Naive thymus-derived CD4-positive, alpha-beta T cell (primary cell): ENCODE results near the gene WDR64. TPM values are rescaled to one million over a fixed set of nuclear protein-coding genes. Genes with fewer than 3 reads are reported as not detected.
A peak's percentile ranks its signal among the peaks of the same experiment; 100 is the strongest.

ENCODE experiments used
- ATAC-seq: fragments of 150-1000 bp; cut with Tn5 transposase; 2 replicates; pipeline ENCODE4 v1.10.0; 2021; ENCODE audit warnings: mild to moderate bottlenecking, moderate library complexity
- CTCF ChIA-PET: fragments of 350-600 bp; sonication (Branson Sonifier 250); formaldehyde crosslinking; loops from one replicate; lab custom pipeline; 2021; ENCODE audit warnings: antibody characterized with exemption; lab: Charles Lee
- POLR2A ChIA-PET: fragments of 350-600 bp; sonication (Branson Sonifier 250); formaldehyde crosslinking; loops from one replicate; lab custom pipeline; 2021; ENCODE audit warnings: antibody characterized with exemption, inconsistent platforms; lab: Charles Lee
- DNase-seq, 9 donors: peaks; one replicate each; pipeline versions ENCODE4 v3.0.0 to v3.0.0-alpha.2; 2020 to 2022; ENCODE audit warnings: mixed read lengths in 1 of 9
- H3K27ac ChIP-seq: one replicate; pipeline ENCODE4 v1.7.0; 2013; ENCODE audit warnings: mild to moderate bottlenecking, low read depth, low read length, moderate library complexity
- H3K27me3 ChIP-seq, 2 donors: one replicate each; pipeline ENCODE4 v1.7.0; 2013; ENCODE audit warnings: low read length in 2 of 2, mild to moderate bottlenecking in 2 of 2, moderate library complexity in 2 of 2; ENCODE audit not compliant: control insufficient read depth in 2 of 2, insufficient read depth in 2 of 2
- H3K36me3 ChIP-seq, 3 experiments: 1 replicate in 2 of 3; 2 replicates in 1 of 3; pipeline ENCODE4 v1.7.0; 2013; ENCODE audit warnings: low read length in 3 of 3, mild to moderate bottlenecking in 3 of 3, moderate library complexity in 1 of 3; ENCODE audit not compliant: insufficient read depth in 3 of 3, control insufficient read depth in 2 of 3
- H3K4me1 ChIP-seq, 2 donors: one replicate each; pipeline ENCODE4 v1.7.0; 2013; ENCODE audit warnings: low read length in 2 of 2, mild to moderate bottlenecking in 2 of 2, moderate library complexity in 1 of 2; ENCODE audit not compliant: control insufficient read depth in 2 of 2, insufficient read depth in 2 of 2
- H3K4me3 ChIP-seq: 2 replicates; pipeline ENCODE4 v1.7.0; 2013; ENCODE audit warnings: mild to moderate bottlenecking, low read length
- H3K9me3 ChIP-seq, 3 experiments: 1 replicate in 2 of 3; 2 replicates in 1 of 3; pipeline ENCODE4 v1.7.0; 2013; ENCODE audit warnings: low read length in 3 of 3; ENCODE audit not compliant: control insufficient read depth in 2 of 3
- H3K27ac Mint-ChIP-seq, 9 donors: one replicate each; pipeline ENCODE4 v1.8.0; 2020 to 2022; ENCODE audit warnings: mixed read lengths in 9 of 9, mild to moderate bottlenecking in 8 of 9, moderate library complexity in 5 of 9, inconsistent platforms in 2 of 9
- H3K27me3 Mint-ChIP-seq, 5 donors: one replicate each; pipeline ENCODE4 v1.8.0; 2021 to 2022; ENCODE audit warnings: mixed read lengths in 5 of 5, mild to moderate bottlenecking in 1 of 5
- H3K36me3 Mint-ChIP-seq, 5 donors: one replicate each; pipeline ENCODE4 v1.8.0; 2020 to 2022; ENCODE audit warnings: mixed read lengths in 5 of 5, mild to moderate bottlenecking in 3 of 5, inconsistent platforms in 1 of 5
- H3K4me1 Mint-ChIP-seq, 7 donors: one replicate each; pipeline ENCODE4 v1.8.0; 2020 to 2022; ENCODE audit warnings: mixed read lengths in 7 of 7, mild to moderate bottlenecking in 3 of 7, inconsistent platforms in 1 of 7
- H3K4me3 Mint-ChIP-seq, 10 donors: one replicate each; pipeline ENCODE4 v1.8.0; 2020 to 2022; ENCODE audit warnings: mild to moderate bottlenecking in 10 of 10, mixed read lengths in 10 of 10, moderate library complexity in 6 of 10, inconsistent platforms in 2 of 10
- H3K9me3 Mint-ChIP-seq, 11 donors: one replicate each; pipeline ENCODE4 v1.8.0; 2020 to 2022; ENCODE audit warnings: mixed read lengths in 11 of 11, mild to moderate bottlenecking in 4 of 11, inconsistent platforms in 1 of 11, moderate library complexity in 1 of 11
- intact Hi-C, 2 donors: fragments of 100-400 bp; cut with micrococcal nuclease; formaldehyde crosslinking; loops; one replicate each; pipeline ENCODE4 v1.15.1; 2023
- polyA plus RNA-seq, 2 donors: library from polyadenylated mRNA; unstranded; fragments of 300-500 nt; fragmentation: Illumina TruSeq; gene quantifications; one replicate each; pipeline ENCODE4 v1.2.3, GENCODE V29; 2021
- total RNA-seq, 6 experiments: library from RNA in 5 of 6; stranded (reverse) in 5 of 6; gene quantifications; 1 replicate in 5 of 6; 2 replicates in 1 of 6; pipeline ENCODE4 v1.2.3 and lab custom pipeline; 2021 to 2026

The WDR64 gene
- total and polyA plus RNA-seq, 7 experiments from 2014 or later, result 0.22 to 0.66 (median 0.49) TPM

DNA sequence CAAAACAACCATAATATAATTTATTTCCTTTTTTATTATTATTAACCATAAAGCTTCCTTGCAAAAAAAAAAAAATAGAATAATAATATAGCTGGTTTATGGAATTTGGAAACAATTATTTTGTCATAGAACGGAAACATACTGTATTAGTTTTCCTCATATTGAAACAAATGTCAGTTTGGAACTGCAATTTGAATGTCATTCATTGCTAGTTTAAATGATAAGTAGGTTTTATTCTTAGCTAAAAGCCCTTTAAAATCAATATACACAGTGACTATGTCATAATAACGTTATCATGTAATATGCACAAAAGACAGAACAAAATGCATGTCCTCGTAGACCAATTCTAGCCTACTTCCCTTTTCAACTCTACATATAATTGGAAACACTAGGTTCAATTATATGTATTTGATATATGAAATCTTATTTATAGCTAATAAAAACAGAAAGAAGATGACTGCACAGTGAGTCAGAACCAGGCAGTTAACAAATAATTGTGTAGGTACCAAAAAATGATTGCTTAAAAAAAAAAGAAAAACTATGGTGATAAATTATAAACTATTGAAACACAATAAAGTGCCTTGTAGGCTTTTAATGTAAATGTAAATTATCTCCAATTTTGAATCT is 110.7 kb downstream of the WDR64 start:
- ChIA-PET POLR2A (no interaction called here), CTCF (interaction anchor here (1.5 kb wide), 1 partner anchor 151 kb away, joined by 3 read pairs; no protein-coding TSS in a partner anchor)
- DNase-seq (no peak), ATAC-seq (no peak)
- Mint-ChIP-seq H3K27me3 (peaks cover 0 to 21% (median 12%) of the 10 kb centered on the region in 5 donors), H3K27ac (no peak overlapping the region), H3K9me3 (no peaks in the 10 kb centered on the region), H3K4me1 (peaks cover 0 to 2% (median 0%) of the 10 kb centered on the region in 7 donors), H3K36me3 (no peaks in the 10 kb centered on the region), H3K4me3 (no peak overlapping the region)
- H3K27me3 ChIP-seq, result no peaks in the 10 kb centered on the region
- H3K4me1 ChIP-seq, result no peaks in the 10 kb centered on the region
- no peaks in the 10 kb centered on the region for H3K36me3 ChIP-seq
- H3K27ac ChIP-seq, result no peak overlapping the region
- H3K9me3 ChIP-seq, result no peaks in the 10 kb centered on the region
- H3K4me3 ChIP-seq, result no peak overlapping the region
- intact Hi-C loops, result no loop called here

DNA sequence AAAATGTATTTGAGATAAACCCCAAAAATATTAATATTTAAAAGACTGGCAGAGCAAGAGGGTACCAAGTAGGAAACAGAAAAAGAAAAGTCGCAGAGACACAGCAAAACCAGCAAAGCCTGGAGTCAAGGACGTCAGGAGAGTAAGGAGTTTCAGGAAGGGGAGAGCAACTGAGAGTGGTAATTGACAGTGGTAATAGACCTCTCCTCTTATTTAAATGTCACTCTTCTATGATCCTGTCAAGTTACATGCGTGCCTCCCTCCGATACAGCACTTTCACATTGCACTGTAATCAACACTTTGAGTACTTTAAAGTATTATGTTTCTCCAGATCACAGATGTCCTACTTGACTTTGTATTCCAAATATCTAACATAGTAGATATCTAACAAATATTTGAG is 113.3 kb downstream of the WDR64 start:
- Mint-ChIP-seq H3K27ac (no peak overlapping the region), H3K36me3 (no peaks in the 10 kb centered on the region), H3K9me3 (no peaks in the 10 kb centered on the region), H3K4me1 (peaks cover 0 to 10% (median 9%) of the 10 kb centered on the region in 7 donors), H3K4me3 (no peak overlapping the region), H3K27me3 (peaks cover 0 to 21% (median 12%) of the 10 kb centered on the region in 5 donors)
- POLR2A ChIA-PET, result no interaction called here
- Histone ChIP-seq H3K27me3 (no peaks in the 10 kb centered on the region), H3K4me1 (no peaks in the 10 kb centered on the region), H3K27ac (no peak overlapping the region), H3K4me3 (no peak overlapping the region), H3K9me3 (no peaks in the 10 kb centered on the region), H3K36me3 (no peaks in the 10 kb centered on the region)
- CTCF ChIA-PET, result interaction anchor here (0.7 kb wide), 1 partner anchor 318 kb away, joined by 3 read pairs; no protein-coding TSS in a partner anchor
- intact Hi-C loops, result no loop called here
- no peak for ATAC-seq
- DNase-seq, result no peak

DNA sequence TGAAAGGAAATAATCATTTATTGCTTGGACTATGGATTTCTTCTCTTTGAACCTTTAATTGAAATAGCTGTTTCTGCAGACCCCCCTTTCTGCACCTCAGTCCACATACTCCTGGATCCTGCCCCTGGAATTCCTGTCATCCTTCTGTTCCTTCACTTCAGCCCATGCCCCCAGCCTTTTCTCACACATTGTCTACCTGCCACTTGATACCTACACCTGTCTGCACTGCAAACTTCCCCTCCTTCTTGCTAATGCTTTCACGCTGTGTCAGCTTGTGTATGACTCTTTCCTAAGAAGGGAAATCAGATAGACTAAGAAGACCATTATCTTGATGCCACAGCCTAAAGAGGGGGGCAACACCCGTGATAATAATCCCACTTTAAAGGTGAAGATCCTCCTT is 115.7 kb downstream of the WDR64 start:
- H3K4me1 ChIP-seq, result no peaks in the 10 kb centered on the region
- ChIA-PET POLR2A (no interaction called here), CTCF (no interaction called here)
- no peak overlapping the region for H3K4me3 ChIP-seq
- no peaks in the 10 kb centered on the region for H3K36me3 Mint-ChIP-seq
- DNase-seq (no peak), ATAC-seq (no peak)
- peaks cover 0 to 18% (median 12%) of the 10 kb centered on the region in 5 donors for H3K27me3 Mint-ChIP-seq
- no peaks in the 10 kb centered on the region for H3K27me3 ChIP-seq
- no peak overlapping the region for H3K27ac ChIP-seq
- no peak overlapping the region for H3K27ac Mint-ChIP-seq
- H3K9me3 Mint-ChIP-seq, result no peaks in the 10 kb centered on the region
- no peaks in the 10 kb centered on the region for H3K9me3 ChIP-seq
- H3K36me3 ChIP-seq, result no peaks in the 10 kb centered on the region
- intact Hi-C loops, result no loop called here
- no peak overlapping the region for H3K4me3 Mint-ChIP-seq
- H3K4me1 Mint-ChIP-seq, result peaks cover 0 to 12% (median 9%) of the 10 kb centered on the region in 7 donors

DNA sequence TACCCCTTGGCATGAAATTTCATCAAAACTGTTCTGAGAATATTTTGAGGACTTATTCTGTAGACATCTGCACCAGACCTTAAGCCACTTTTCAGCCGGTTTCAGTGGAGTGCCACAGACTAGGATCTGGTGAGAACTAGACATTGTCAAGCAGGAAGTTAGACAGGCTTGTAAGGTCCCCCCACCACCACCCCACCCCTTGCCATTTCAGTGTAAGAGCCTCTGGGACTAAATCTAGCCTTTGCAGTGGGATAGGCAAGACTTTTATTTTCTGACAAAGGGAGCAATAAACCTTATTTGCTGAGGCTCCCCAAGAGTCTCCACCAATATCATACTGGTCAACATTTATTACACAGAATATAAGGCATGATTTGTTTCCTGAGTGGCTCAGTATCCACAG is 118.0 kb downstream of the WDR64 start:
- H3K4me1 ChIP-seq, result no peaks in the 10 kb centered on the region
- DNase-seq (no peak), ATAC-seq (no peak)
- Mint-ChIP-seq H3K27ac (no peak overlapping the region), H3K9me3 (no peaks in the 10 kb centered on the region), H3K36me3 (no peaks in the 10 kb centered on the region), H3K4me3 (no peak overlapping the region), H3K4me1 (peaks cover 0 to 12% (median 9%) of the 10 kb centered on the region in 7 donors), H3K27me3 (peaks cover 0 to 8% (median 5%) of the 10 kb centered on the region in 5 donors)
- POLR2A ChIA-PET, result no interaction called here
- intact Hi-C loops, result no loop called here
- H3K36me3 ChIP-seq, result no peaks in the 10 kb centered on the region
- H3K27ac ChIP-seq, result no peak overlapping the region
- H3K27me3 ChIP-seq, result no peaks in the 10 kb centered on the region
- CTCF ChIA-PET, result no interaction called here
- H3K9me3 ChIP-seq, result no peaks in the 10 kb centered on the region
- no peak overlapping the region for H3K4me3 ChIP-seq

DNA sequence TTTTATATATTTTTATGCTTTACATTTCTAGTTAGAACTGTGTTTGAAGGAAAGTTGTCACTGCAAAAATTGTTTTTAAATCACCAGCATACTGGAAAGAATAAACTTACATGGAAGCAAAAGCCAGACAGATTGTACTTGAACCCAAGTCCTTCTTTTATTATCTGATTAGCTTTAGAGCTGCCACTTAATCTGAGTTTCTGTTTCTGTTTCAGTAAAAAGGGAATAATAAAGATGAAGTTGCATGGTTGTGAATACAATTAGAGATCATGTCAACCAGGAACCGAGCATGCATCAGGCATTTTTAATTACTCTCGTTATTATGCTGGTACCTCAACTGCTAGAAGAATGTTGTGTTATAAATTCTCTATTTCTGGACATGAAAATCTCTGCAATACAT is 119.0 kb downstream of the WDR64 start:
- Histone ChIP-seq H3K4me3 (no peak overlapping the region), H3K27ac (no peak overlapping the region), H3K9me3 (no peaks in the 10 kb centered on the region), H3K27me3 (no peaks in the 10 kb centered on the region), H3K4me1 (no peaks in the 10 kb centered on the region), H3K36me3 (no peaks in the 10 kb centered on the region)
- ChIA-PET CTCF (no interaction called here), POLR2A (no interaction called here)
- DNase-seq (no peak), ATAC-seq (no peak)
- Mint-ChIP-seq H3K4me3 (no peak overlapping the region), H3K4me1 (peaks cover 0 to 12% (median 9%) of the 10 kb centered on the region in 7 donors), H3K36me3 (no peaks in the 10 kb centered on the region), H3K27me3 (peaks cover 0 to 8% (median 0%) of the 10 kb centered on the region in 5 donors), H3K27ac (no peak overlapping the region), H3K9me3 (no peaks in the 10 kb centered on the region)
- intact Hi-C loops, result no loop called here

DNA sequence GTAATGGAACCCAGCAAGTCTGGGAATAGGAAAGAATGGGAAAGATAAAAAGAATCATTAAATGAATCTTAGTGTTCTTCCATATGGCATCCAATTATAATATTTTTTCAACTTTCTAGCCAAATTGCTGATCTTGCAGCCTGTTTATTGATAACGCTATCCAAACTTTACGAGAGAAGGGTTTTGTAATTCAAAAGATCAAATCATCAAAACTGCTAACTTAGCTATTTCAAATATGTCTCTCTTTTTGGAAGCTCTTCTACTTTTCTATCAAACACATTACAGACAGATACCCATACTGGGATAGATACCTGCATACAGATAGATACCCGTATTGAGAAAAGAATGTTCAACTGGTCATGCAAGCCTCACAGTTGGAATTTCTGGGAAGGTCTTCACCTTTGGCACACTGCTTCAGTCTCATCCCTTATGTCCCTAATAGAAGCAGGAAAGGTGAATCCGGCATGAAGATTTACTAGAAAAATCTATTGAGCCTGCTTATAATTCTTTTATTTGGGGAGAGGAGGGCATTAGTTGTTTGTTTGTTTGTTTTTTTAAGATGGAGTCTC is 120.9 kb downstream of the WDR64 start:
- ATAC-seq (no peak), DNase-seq (no peak)
- ChIA-PET POLR2A (no interaction called here), CTCF (no interaction called here)
- H3K36me3 ChIP-seq, result no peaks in the 10 kb centered on the region
- H3K4me1 Mint-ChIP-seq, result peaks cover 0 to 12% (median 9%) of the 10 kb centered on the region in 7 donors
- peaks cover 0 to 2% (median 0%) of the 10 kb centered on the region in 5 donors for H3K27me3 Mint-ChIP-seq
- no peak overlapping the region for H3K4me3 Mint-ChIP-seq
- intact Hi-C loops, result no loop called here
- no peaks in the 10 kb centered on the region for H3K4me1 ChIP-seq
- H3K27ac ChIP-seq, result no peak overlapping the region
- no peaks in the 10 kb centered on the region for H3K36me3 Mint-ChIP-seq
- H3K9me3 Mint-ChIP-seq, result no peaks in the 10 kb centered on the region
- no peak overlapping the region for H3K4me3 ChIP-seq
- peak overlapping the region in 1 of 9 donors; percentile 32 for H3K27ac Mint-ChIP-seq
- no peaks in the 10 kb centered on the region for H3K27me3 ChIP-seq
- no peaks in the 10 kb centered on the region for H3K9me3 ChIP-seq

DNA sequence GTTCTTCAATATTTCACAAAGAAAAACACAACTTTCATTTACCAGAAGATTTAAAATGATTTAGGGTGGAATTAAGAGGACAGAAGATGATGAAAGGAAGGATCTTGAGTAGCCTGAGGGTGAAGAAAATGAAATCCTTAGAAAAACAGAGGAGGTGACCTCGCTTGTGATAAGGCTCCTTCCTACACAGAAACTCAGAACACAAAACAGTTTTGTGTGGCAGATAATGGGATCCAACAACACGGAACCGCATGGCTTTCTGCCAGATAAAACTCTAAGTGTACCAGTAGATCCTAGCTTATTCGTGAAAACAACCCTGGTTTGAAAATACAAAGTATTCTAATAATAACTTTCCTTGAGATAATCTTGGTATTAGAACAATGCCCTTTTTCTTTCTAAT is 121.9 kb downstream of the WDR64 start:
- ATAC-seq, result no peak
- Histone ChIP-seq H3K4me3 (no peak overlapping the region), H3K27ac (no peak overlapping the region), H3K36me3 (no peaks in the 10 kb centered on the region), H3K4me1 (no peaks in the 10 kb centered on the region), H3K27me3 (no peaks in the 10 kb centered on the region), H3K9me3 (no peaks in the 10 kb centered on the region)
- no peak for DNase-seq
- H3K4me1 Mint-ChIP-seq, result peaks cover 0 to 12% (median 9%) of the 10 kb centered on the region in 7 donors
- peaks cover 0 to 6% (median 0%) of the 10 kb centered on the region in 5 donors for H3K36me3 Mint-ChIP-seq
- H3K27ac Mint-ChIP-seq, result no peak overlapping the region
- H3K9me3 Mint-ChIP-seq, result peaks cover 0 to 5% (median 0%) of the 10 kb centered on the region in 11 donors
- ChIA-PET CTCF (no interaction called here), POLR2A (no interaction called here)
- no peak overlapping the region for H3K4me3 Mint-ChIP-seq
- peaks cover 0 to 2% (median 0%) of the 10 kb centered on the region in 5 donors for H3K27me3 Mint-ChIP-seq
- intact Hi-C loops, result no loop called here
